ENCODE results near the gene ECHDC1.
A peak's percentile ranks its signal among the peaks of the same experiment; 100 is the strongest.
"Not testable (repeated sequence)": the region's sequence is repeated elsewhere in the genome, so short reads cannot be mapped to it uniquely, and the experiment has no call there.

ECHDC1 gene

GRCh38 chr6:127341471-127342202 lies 1.8 kb downstream of the ECHDC1 start:
- no peak for DNase-seq

- no peak for DNase-seq
Observed at GRCh38 chr6:127340171-127340570, 3.2 kb downstream of the ECHDC1 start.

GRCh38 chr6:127338936-127339335 lies 4.5 kb downstream of the ECHDC1 start:
- no peak for DNase-seq

- no peak for DNase-seq
Observed at GRCh38 chr6:127332383-127332961, 10.9 kb downstream of the ECHDC1 start.

GRCh38 chr6:127331256-127331655 lies 12.2 kb downstream of the ECHDC1 start:
- DNase-seq, result not testable (repeated sequence)

- no peak for DNase-seq
Observed at GRCh38 chr6:127328043-127328609, 15.3 kb downstream of the ECHDC1 start.

- DNase-seq, result no peak
Observed at GRCh38 chr6:127319686-127320085, 23.7 kb downstream of the ECHDC1 start.

GRCh38 chr6:127317388-127318128 lies 25.9 kb downstream of the ECHDC1 start:
- no peak for DNase-seq

GRCh38 chr6:127305741-127306140 lies 37.7 kb downstream of the ECHDC1 start:
- no peak for DNase-seq

- no peak for DNase-seq
Observed at GRCh38 chr6:127303917-127304316, 39.5 kb downstream of the ECHDC1 start.

GRCh38 chr6:127302728-127303660 lies 40.4 kb downstream of the ECHDC1 start:
- DNase-seq, result peak in 3 of 5 donors; percentile 10 to 49 (median 30)

GRCh38 chr6:127301199-127301700 lies 42.2 kb downstream of the ECHDC1 start:
- DNase-seq, result no peak

- no peak for DNase-seq
Observed at GRCh38 chr6:127300411-127300810, 43.0 kb downstream of the ECHDC1 start.

GRCh38 chr6:127299522-127300240 lies 43.7 kb downstream of the ECHDC1 start:
- DNase-seq, result no peak

- no peak for DNase-seq
Observed at GRCh38 chr6:127298475-127298874, 44.9 kb downstream of the ECHDC1 start.

GRCh38 chr6:127297502-127298070 lies 45.8 kb downstream of the ECHDC1 start:
- DNase-seq, result no peak

- peak in 1 of 5 donors; percentile 41 for DNase-seq
Observed at GRCh38 chr6:127291495-127291894, 51.9 kb downstream of the ECHDC1 start.

GRCh38 chr6:127290391-127291265 lies 52.8 kb downstream of the ECHDC1 start:
- peak in 1 of 5 donors; percentile 7 for DNase-seq

GRCh38 chr6:127289934-127290333 lies 53.5 kb downstream of the ECHDC1 start:
- DNase-seq, result no peak

GRCh38 chr6:127288705-127289104 lies 54.7 kb downstream of the ECHDC1 start:
- DNase-seq, result no peak

Measured in T-helper 1 cell (primary cell).